IPS-11a (cell line): ENCODE results near the gene PDZD2.

Experiments used
- H3K4me3 ChIP-seq: one replicate; pipeline ENCODE4 v1.5.1; 2013; ENCODE audit warnings: low read depth, low read length, control low read depth

The PDZD2 gene

DNA sequence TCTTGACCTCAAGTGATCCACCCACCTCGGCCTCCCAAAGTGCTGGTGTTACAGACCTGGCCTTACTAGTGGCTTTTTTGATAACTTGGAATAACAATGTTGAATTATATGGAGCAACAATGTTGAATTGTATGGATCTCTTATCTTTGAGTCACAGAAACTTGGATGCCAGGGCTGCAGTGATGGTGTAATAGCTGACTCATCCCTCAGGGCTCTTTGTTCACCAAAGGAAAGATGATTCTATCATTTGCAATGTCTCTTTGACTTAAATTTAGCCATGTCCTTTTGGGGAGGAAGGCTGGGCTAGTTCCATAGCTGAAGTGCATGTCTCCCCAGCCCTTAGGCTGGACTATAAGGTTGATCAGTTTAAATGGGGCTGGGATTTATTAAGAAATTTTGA is 172.3 kb downstream of the PDZD2 start:
- no peak overlapping the region for H3K4me3 ChIP-seq

- no peak overlapping the region for H3K4me3 ChIP-seq
These were observed 176.4 kb downstream of the PDZD2 start for GRCh38 chr5:31815376-31815775.

DNA sequence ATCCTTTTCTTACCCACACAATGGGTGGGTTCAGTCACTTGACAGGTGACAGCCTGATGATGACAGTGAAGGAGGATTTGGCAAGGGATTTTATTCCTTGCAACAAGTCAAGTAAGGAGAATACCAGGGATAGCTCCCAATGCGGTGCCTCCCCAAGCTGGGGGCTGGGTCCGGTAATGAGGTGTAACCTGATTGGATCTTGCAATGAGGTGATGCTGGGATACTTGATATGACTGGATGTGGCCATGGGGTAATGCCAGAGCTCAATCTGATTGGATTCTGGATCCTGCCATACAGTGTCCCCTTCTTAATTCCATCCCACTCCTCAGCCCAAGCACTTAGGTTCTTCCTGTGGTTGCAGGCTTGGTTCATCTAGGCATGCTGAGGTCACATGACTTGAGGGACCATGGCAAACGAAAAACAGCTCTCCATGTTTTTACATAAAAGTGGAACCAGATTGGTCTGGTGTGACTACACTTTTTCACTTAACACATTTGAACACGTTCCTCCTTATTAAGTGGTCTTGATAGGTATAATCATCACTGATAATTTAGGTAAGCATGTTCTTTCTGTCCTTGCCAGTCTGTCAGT is 181.1 kb downstream of the PDZD2 start:
- H3K4me3 ChIP-seq = no peak overlapping the region

DNA sequence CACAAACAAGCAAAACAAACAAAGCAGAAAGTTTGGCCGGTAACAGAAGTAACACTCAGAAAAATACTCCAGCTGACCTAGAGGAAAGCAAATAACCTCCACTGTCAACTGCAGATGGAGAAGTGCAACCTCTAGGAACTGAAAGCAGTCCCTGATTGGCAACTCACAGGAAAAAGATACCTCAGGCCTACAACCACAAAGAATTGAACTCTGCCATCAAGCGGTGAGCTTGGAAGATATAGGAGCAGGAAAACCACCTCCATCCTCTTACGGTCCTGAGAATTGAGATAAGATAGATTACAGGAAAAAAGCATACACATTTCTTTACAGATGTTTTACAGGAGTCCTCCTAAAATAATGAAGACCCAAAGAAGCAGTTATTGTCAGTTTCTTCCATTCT is 184.5 kb downstream of the PDZD2 start:
- no peak overlapping the region for H3K4me3 ChIP-seq

DNA sequence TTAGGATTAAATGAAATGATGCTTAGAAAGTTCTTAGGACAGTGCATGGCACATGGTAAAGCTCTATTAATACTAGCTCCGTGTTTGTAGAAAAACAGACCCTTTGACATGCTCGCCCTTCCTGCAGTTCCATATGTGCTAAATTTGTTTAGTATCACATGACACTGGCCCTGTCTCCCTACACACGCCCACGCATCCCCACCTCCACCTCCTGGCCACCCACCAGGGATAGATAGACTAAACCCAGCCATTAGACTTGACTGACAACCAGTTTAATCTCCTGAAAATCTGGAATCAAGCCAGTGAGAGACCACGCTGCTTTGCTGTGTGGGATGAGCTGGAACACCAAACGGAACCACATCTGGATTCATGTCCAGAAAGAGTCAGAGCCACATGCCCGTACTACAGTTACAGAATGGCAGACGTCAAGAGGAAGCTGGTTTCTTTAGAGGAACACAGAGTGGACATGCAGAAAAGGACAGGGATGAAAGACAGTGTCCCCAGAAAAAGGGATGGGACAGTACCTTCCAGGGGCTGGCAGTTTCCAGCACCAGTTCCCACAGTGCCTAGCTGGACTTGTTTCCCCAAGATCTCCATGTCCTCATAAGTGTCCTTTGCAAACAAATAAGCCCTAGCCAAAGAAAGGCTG is 186.1 kb downstream of the PDZD2 start:
- no peak overlapping the region for H3K4me3 ChIP-seq

- H3K4me3 ChIP-seq = no peak overlapping the region
These were observed 186.7 kb downstream of the PDZD2 start for GRCh38 chr5:31825518-31826068.

GRCh38 chr5:31827867-31828266 is 188.9 kb downstream of the PDZD2 start:
- H3K4me3 ChIP-seq = no peak overlapping the region

GRCh38 chr5:31832966-31833365 is 194.0 kb downstream of the PDZD2 start:
- no peak overlapping the region for H3K4me3 ChIP-seq

DNA sequence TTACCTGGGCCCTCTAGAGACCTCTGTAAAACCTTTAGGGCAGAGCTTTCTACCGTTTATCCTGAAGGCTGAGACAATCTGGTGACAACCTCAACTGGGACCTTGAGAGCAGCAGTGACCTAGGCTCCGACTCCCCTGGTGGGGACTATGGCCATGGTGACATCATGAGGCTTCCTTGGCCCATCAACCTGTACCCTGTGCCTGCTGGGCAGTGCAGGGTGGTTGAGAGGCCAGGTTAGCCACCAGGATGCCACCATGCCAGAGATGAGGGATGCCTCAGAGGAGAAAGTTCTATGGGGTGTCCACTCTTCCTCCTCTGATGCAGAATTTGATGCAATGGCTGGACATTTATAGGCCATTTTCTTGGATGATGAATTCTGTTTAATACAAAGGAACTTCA is 194.8 kb downstream of the PDZD2 start:
- H3K4me3 ChIP-seq = no peak overlapping the region

DNA sequence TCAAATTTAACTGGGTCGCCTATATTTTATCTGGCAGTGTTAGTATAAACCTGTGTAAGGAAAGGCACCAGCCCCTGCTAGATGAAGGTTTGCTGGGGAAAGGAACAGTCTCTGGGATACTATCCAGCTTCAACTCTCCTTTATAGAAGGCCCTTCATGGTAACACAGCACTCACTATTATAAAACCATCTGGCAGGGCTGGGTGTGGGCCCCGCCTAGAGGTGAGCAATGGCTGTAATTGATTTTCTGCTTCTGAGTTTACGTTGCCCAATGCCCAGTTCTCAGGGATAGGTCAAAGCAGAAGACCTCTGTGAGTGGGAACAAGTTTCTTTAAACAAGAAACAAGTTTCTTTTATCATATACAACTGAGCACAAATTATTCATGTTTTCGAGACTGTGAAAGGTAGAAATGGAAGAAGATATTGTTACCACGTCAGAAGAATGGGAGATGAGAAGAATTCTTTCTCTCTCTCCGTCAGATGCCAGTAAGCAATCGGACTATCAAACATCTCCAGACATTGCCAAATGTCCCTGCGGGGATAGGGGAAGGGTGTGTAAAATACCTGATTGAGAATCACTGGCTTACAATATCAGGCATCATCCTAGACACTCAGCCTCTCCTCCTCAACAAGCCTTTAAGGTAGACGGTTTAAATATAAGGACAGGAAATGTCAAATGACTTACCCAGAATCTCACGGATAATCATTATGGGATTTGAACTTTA is 205.9 kb downstream of the PDZD2 start:
- H3K4me3 ChIP-seq = no peak overlapping the region

DNA sequence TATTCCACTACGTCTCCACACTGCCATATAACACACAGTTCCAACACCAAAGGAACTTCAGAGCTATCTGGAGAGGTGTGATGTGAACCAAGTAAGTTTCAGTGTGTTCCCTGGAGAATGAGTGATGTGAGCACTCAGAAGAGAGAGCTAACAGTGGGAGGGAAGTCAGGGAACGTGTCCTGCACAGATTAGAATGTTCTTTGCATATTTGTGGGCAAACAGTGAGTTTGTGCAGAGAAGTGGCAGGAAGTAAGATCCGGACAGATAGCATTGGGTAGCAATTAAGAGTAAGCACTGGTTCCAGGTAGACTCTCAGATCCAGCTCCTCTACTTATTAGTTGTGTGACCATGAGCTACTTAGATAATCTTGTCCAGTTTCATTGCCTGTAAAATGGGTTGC is 206.4 kb downstream of the PDZD2 start:
- no peak overlapping the region for H3K4me3 ChIP-seq

DNA sequence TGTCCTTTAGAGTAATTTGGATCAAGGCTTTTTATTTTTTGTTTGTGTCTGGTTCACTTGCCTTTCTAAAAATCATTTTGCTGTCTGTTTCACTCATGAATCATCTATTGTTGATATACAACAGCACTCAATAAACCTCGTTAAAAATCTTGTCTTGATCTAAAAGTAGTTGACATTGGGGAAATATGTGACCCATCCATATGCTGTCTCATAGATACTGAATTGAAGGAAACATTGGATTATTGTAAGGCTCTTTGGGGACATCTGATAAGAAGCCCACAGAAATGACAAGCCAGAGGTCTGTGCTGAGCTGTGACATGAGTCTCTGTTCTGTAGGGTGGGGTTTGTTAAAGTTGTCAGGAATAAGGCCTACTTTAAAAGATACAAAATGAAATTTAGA is 208.0 kb downstream of the PDZD2 start:
- H3K4me3 ChIP-seq = no peak overlapping the region

GRCh38 chr5:31847354-31847753 is 208.4 kb downstream of the PDZD2 start:
- H3K4me3 ChIP-seq = no peak overlapping the region

GRCh38 chr5:31850981-31851689 is 212.2 kb downstream of the PDZD2 start:
- no peak overlapping the region for H3K4me3 ChIP-seq

- no peak overlapping the region for H3K4me3 ChIP-seq
These were observed 214.6 kb downstream of the PDZD2 start for GRCh38 chr5:31853398-31854135.

GRCh38 chr5:31854181-31855133 is 215.5 kb downstream of the PDZD2 start:
- H3K4me3 ChIP-seq = peak overlapping the region; percentile 75

- H3K4me3 ChIP-seq = peak overlapping the region; percentile 75
These were observed 216.5 kb downstream of the PDZD2 start for GRCh38 chr5:31855134-31856040.

DNA sequence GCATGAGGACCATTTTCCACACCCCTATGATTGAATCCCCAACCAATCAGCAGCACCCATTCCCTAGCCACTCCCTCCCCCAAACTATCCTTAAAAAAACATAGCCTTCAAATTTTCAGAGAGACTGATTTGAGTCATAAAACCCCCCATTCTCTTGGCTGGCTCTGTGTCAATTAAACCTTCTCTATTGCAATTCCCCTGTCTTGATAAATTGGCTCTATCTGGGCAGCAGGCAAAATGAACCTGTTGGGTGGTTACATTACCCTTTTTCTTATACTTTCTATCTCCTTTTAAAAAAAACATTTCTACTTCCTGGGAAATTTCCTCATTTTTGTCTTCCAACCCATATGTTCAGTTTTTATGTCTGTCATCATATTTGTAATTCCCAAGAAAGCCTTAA is 220.2 kb downstream of the PDZD2 start:
- H3K4me3 ChIP-seq = no peak overlapping the region

GRCh38 chr5:31860278-31860677 is 221.3 kb downstream of the PDZD2 start:
- no peak overlapping the region for H3K4me3 ChIP-seq
